Measurements from ENCODE around the gene TMEM141.

The TMEM141 gene

GRCh38 chr9:136790640-136791515 is at the start of gene TMEM141:
TMEM141 (plus strand) TSS chr9:136791344; CDS start chr9:136791371, 27 bp downstream.
- FAIRE-seq (peak; percentile 79), DNase-seq (ENCODE audit: insufficient read length, low spot score) (peak; percentile 99)
- peak; percentile 86 for TF ChIP-seq POLR2A (IDR thresholded peaks at IDR 0.05; ENCODE audit: low read depth, low read length)

- no peak for FAIRE-seq
These were observed 49.1 kb upstream of the TMEM141 start for GRCh38 chr9:136741883-136742571.

GRCh38 chr9:136742591-136743391 is 48.4 kb upstream of the TMEM141 start, which contains the start of gene LCN10:
LCN10 (minus strand) TSS chr9:136742940; CDS start chr9:136742903, 37 bp downstream.
- TF ChIP-seq POLR2A (IDR thresholded peaks at IDR 0.05; ENCODE audit: low read depth, low read length), result no peak
- DNase-seq (ENCODE audit: insufficient read length, low spot score), result no peak
- FAIRE-seq, result no peak

More at GRCh38 chr9:136741883-136742571, 49.1 kb upstream of the TMEM141 start:
- TF ChIP-seq POLR2A (IDR thresholded peaks at IDR 0.05; ENCODE audit: low read depth, low read length), result no peak
- no peak for DNase-seq (ENCODE audit: insufficient read length, low spot score)

- no peak for TF ChIP-seq POLR2A (IDR thresholded peaks at IDR 0.05; ENCODE audit: low read depth, low read length)
- no peak for FAIRE-seq
- no peak for DNase-seq (ENCODE audit: insufficient read length, low spot score)
These were observed 47.4 kb upstream of the TMEM141 start for GRCh38 chr9:136743639-136744211.

- no peak for DNase-seq (ENCODE audit: insufficient read length, low spot score)
- FAIRE-seq, result no peak
- no peak for TF ChIP-seq POLR2A (IDR thresholded peaks at IDR 0.05; ENCODE audit: low read depth, low read length)
These were observed 46.4 kb upstream of the TMEM141 start for GRCh38 chr9:136744773-136745172.

- no peak for FAIRE-seq
- no peak for DNase-seq (ENCODE audit: insufficient read length, low spot score)
- no peak for TF ChIP-seq POLR2A (IDR thresholded peaks at IDR 0.05; ENCODE audit: low read depth, low read length)
These were observed 45.6 kb upstream of the TMEM141 start for GRCh38 chr9:136745389-136746154.

- FAIRE-seq (no peak), DNase-seq (ENCODE audit: insufficient read length, low spot score) (no peak)
- no peak for TF ChIP-seq POLR2A (IDR thresholded peaks at IDR 0.05; ENCODE audit: low read depth, low read length)
These were observed 45.0 kb upstream of the TMEM141 start for GRCh38 chr9:136746155-136746490.

GRCh38 chr9:136746621-136747020 is 44.5 kb upstream of the TMEM141 start:
- no peak for FAIRE-seq
- no peak for TF ChIP-seq POLR2A (IDR thresholded peaks at IDR 0.05; ENCODE audit: low read depth, low read length)

GRCh38 chr9:136747161-136748060 is 43.7 kb upstream of the TMEM141 start:
- FAIRE-seq (no peak), DNase-seq (ENCODE audit: insufficient read length, low spot score) (no peak)
- no peak for TF ChIP-seq POLR2A (IDR thresholded peaks at IDR 0.05; ENCODE audit: low read depth, low read length)

More at GRCh38 chr9:136746621-136747020, 44.5 kb upstream of the TMEM141 start:
- DNase-seq (ENCODE audit: insufficient read length, low spot score), result no peak

- TF ChIP-seq POLR2A (IDR thresholded peaks at IDR 0.05; ENCODE audit: low read depth, low read length), result no peak
- FAIRE-seq, result no peak
- DNase-seq (ENCODE audit: insufficient read length, low spot score), result no peak
These were observed 42.9 kb upstream of the TMEM141 start, which contains the start of gene LCN6 for GRCh38 chr9:136748201-136748600. LCN6 (minus strand) TSS chr9:136748525; CDS start chr9:136748483, 42 bp downstream.

GRCh38 chr9:136748666-136749611 is 42.2 kb upstream of the TMEM141 start:
- TF ChIP-seq POLR2A (IDR thresholded peaks at IDR 0.05; ENCODE audit: low read depth, low read length), result no peak
- no peak for DNase-seq (ENCODE audit: insufficient read length, low spot score)
- no peak for FAIRE-seq

All from H54 (cell line).